Embryonic facial prominence (tissue), 1 donor: ENCODE results near the gene ZBTB45.
A peak's percentile ranks its signal among the peaks of the same experiment; 100 is the strongest.
"Not testable (repeated sequence)": the region's sequence is repeated elsewhere in the genome, so short reads cannot be mapped to it uniquely, and the experiment has no call there.

Experiments used
- DNase-seq: peaks from one replicate; pipeline ENCODE4 v3.0.0-alpha.2; 2016; ENCODE audit errors: extremely low spot score

ZBTB45 gene

DNA sequence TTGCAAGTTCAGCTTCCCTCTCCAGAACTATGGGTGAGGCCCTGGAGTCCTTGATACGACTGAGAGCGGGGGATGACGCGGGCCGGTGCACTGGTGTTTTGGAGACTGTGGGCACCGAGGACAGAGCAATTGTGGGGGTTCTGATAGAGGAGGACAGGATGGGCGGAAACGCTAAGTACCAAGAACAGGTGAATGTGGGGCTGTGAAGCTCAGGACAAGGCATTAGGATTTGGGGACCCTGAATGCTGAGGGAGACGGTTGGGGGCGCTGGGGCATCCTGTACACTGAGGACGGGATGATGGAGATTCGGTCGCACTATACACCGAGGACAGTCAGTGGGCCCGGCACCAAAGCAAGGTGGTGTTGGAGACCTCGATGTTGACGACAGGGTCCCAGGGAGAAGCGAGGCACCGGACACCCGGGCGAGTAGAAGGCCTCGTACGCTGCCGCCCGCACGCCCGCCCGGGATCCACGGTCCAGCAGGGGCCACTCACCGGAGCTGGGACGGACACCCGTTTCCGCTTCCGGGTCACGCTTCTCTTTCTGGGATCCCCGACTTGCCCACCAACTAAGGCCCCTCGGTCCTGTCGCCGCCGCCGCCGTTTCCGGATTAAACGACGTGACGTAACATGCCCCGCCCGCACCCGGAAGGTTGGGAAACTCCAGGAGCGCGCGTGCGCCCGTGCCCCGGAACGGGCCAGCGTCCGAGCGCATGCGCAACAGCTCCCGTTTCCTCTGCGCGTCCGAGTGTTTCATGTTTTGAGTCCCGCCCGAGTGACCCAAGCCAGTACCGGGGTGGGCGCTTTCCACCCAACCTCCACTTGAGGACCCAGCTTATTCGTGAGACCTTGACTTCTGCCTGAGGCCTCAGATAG lies 35.1 kb upstream of the ZBTB45 start, which contains the start of gene CHMP2A:
TSS of gene CHMP2A (minus strand) at position 612 of the 875 bp plus-strand sequence. CDS start 893 bp downstream, outside the sequence.
- DNase-seq: peak; percentile 90

DNA sequence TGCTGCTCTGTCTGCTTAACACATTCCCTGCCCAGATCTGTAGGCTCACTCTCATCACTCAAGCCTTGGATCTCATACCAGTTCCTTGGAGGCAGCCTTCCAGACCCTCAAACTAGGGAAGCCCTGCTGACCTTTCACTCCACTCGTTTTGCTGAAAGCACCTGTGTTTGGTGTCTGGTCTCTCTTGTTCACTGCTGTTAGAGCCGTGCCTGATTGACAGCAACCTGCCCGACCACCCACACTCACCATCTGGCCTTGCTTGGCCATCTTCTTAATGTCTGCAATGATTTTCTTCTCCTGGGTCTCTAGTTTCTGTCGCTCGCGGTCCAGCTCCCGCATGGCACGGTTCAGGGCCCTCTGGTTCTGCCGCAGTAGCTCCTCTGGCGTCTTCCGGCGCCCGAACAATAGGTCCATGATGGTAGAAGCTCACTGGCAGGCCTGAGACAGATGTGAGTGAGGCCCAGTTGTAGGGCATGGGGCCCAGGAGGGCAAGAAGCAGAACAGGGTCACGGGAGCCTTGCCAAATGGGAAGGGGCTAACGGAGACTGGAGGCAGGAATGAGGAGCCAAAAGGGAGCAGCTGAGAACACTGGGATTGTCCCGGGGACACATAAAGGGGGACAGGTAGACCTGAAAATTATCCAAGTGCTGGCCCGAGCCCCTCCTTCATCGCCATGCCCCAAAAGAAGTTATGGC lies 34.3 kb upstream of the ZBTB45 start:
- no peak for DNase-seq

DNA sequence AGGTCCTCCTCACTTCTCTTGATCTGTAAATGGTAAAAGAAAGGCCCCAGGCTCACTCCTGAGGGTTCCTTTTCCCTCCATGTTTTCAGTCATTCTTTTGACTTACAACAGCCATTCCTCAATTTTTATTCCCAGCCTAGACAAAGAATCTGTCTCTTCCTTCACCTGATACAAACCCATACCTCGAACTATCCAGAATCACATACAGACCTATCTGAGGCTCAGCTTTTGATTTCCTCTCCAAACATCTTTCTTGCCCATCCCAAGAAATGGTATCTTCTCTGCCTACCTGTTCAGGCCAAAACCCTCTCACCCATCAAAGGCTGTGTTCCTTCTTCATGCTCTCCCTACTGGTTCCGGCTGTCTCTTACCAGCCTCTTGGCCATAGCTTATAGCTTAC lies 33.0 kb upstream of the ZBTB45 start:
- DNase-seq: no peak

DNA sequence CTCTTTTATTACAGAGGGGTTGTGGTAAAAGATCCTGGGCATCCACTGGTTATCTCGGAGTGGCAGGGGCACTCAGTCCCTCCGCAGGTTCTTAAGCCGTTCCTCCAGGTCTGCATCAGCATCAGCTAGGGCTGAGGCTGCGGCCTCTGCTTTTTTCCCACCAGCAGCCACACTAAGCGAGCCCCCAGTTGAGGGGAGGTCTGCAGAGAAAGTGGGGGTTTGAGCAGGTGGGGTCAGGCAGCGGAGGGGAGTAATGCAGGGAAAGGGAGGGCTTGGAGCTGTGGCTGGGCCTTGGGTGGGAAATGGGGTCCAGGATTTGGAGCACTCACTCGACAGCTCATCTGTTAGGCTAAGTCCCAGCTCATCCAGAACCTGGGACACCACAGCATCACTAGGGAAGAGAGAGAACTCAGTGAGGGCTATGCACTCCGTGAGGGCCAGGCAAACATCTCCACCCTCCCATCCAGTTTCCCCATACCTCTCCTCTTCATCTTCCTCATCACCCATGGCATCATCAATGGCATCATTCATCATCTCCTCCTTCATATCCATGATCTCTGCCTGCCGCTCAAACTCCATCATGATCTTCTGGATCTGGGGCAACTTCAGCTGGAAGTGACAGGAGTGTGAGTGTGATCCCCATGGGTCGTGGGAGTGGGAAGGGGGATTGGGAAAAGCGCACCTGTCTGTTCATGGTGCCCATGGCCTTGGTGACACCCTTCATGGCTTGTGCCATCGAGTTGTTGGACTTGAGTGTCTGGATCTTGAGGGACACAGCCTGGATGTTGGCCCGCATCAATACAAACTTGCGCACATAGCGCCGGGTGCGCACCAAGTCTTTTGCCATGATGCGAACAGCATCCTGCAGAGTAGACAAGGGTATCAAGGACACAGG lies 32.2 kb upstream of the ZBTB45 start:
- DNase-seq: no peak

GRCh38 chr19:58551123-58551497 lies 31.5 kb upstream of the ZBTB45 start:
- no peak for DNase-seq

- no peak for DNase-seq
Measured at GRCh38 chr19:58550362-58551122, 30.9 kb upstream of the ZBTB45 start.

- no peak for DNase-seq
Measured at GRCh38 chr19:58549664-58550361, 30.2 kb upstream of the ZBTB45 start.

DNA sequence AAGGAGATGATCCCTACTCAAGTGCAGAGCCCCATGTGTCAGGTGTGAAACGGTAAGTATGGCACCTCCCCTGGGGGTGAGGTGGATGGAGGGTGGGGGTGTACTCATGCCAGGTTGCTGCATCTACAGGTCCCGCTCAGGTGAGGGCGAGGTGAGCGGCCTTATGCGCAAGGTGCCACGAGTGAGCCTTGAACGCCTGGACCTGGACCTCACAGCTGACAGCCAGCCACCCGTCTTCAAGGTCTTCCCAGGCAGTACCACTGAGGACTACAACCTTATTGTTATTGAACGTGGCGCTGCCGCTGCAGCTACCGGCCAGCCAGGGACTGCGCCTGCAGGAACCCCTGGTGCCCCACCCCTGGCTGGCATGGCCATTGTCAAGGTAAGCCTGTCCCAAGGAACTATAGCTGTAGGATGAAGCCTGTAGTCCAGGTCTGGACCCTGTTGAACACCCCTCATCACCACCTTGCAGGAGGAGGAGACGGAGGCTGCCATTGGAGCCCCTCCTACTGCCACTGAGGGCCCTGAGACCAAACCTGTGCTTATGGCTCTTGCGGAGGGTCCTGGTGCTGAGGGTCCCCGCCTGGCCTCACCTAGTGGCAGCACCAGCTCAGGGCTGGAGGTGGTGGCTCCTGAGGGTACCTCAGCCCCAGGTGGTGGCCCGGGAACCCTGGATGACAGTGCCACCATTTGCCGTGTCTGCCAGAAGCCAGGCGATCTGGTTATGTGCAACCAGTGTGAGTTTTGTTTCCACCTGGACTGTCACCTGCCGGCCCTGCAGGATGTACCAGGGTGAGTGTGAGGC lies 29.5 kb upstream of the ZBTB45 start:
- DNase-seq: no peak

GRCh38 chr19:58547323-58548312 lies 28.0 kb upstream of the ZBTB45 start:
- no peak for DNase-seq

DNA sequence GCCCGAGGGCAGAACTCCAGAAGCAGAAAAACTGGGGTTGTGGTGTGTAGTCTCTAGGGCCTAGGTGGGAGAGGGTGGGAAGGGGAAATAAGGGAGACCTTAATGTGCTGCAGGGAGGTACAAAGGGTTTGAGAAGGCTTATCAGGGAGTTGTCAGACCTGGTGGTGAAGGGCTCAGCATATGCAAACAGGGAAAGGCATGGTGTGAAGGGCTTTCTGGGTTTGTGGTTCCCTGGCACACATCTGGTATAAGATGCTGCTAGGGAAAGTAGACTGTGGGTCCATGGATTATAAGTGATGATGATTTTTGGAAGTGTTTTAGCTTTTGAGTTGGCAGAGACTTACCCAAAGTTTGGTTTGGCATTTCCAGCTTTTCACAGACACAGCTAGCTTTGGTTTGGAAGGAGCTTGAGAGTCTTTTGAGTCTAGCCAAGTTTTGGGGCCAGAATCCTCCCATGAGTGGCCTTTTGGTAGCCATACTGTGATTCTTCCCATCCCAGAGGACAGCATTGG lies 26.5 kb upstream of the ZBTB45 start:
- no peak for DNase-seq

DNA sequence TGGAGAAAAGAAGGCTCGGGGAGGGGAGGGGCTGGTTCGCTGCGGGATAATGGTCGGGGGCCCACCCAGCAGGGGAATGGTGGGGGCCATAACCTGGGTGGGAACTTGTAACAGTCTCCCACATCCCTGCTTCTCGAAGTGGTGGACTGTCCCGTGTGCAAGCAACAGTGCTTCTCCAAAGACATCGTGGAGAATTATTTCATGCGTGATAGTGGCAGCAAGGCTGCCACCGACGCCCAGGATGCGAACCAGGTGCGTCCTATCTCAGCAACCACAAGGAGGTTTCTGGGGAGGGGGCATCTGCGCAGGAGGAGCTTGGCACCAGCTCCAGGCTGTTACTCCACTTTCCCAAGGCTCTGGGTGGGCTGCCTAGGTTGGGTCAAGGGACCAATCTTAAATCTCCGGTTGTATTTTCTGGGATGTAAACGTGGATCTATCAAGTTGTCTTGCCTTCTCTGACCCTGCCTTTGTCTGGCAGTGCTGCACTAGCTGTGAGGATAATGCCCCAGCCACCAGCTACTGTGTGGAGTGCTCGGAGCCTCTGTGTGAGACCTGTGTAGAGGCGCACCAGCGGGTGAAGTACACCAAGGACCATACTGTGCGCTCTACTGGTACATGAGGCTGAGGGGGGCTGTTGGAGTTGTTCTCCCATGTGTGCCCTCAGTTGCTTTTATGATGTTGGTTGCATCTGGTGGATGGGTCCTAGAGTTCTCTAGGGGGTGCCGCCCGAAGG lies 25.8 kb upstream of the ZBTB45 start:
- DNase-seq: no peak

- no peak for DNase-seq
Measured at GRCh38 chr19:58544591-58545285, 25.1 kb upstream of the ZBTB45 start.

DNA sequence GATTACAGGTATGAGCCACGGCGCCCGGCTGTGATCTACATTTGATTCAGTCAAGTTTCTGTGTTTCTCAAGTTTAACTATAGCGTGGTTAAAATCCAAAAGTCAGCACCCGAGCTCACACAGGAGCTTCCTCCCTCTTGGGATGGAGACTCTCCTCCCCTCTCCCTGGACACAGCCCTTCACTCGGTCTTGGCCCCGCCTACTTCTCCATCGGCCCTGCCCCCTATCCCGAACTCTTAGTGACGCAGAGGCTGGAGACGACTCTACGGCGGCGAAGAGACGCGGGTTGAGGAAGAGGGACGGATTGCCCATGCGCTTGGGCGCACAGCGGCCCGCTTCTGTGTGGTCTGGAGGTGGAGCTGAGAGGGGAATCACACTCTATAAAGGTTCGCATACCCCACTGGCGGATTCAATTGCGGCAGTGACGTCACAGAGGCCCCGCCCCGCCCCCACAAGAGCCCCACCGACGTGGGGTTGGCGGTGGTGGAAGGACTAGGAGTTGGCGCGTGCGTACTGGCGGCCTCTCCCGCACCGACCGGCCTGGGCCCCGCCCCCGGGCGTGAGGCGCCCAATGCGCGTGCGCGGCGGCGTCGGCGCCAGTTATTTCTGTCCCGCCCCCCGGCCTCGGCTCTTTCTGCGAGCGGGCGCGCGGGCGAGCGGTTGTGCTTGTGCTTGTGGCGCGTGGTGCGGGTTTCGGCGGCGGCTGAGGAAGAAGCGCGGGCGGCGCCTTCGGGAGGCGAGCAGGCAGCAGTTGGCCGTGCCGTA lies 24.4 kb upstream of the ZBTB45 start, which contains the start of gene TRIM28:
TSS of gene TRIM28 (plus strand) at position 239 of the 765 bp plus-strand sequence. CDS start 694 bp downstream, outside the sequence.
- peak; percentile 99 for DNase-seq

- not testable (repeated sequence) for DNase-seq
Measured at GRCh38 chr19:58542641-58543372, 23.2 kb upstream of the ZBTB45 start.

- not testable (repeated sequence) for DNase-seq
Measured at GRCh38 chr19:58539169-58539559, 19.6 kb upstream of the ZBTB45 start.
